Smooth muscle cell (in vitro differentiated cells): ENCODE data around the gene SMIM12. TPM values are rescaled to one million over a fixed set of nuclear protein-coding genes. Genes with fewer than 3 reads are reported as not detected.

ENCODE experiments used
- DNase-seq: peaks from one replicate; lab custom pipeline; 2025; ENCODE audit not compliant: unreplicated experiment; lab: John Stamatoyannopoulos, UW
- H2AFZ ChIP-seq: fragments of 200-600 bp; sonication (generic); 2 replicates; pipeline ENCODE4 v1.6.0; 2016; ENCODE audit warnings: antibody characterized with exemption, low read depth, mild to moderate bottlenecking
- H3F3A ChIP-seq: fragments of 200-600 bp; sonication (generic); 2 replicates; pipeline ENCODE4 v1.6.0; 2017; ENCODE audit warnings: antibody characterized with exemption, low read depth
- H3K27ac ChIP-seq: fragments of 200-600 bp; sonication (generic); 2 replicates; pipeline ENCODE4 v1.5.1; 2016; ENCODE audit warnings: low read depth, mild to moderate bottlenecking
- H3K27me3 ChIP-seq: fragments of 200-600 bp; sonication (generic); 2 replicates; pipeline ENCODE4 v1.6.1; 2016; ENCODE audit warnings: low read depth, mild to moderate bottlenecking
- H3K36me3 ChIP-seq: fragments of 200-600 bp; sonication (generic); 2 replicates; pipeline ENCODE4 v1.5.1; 2016; ENCODE audit warnings: low read depth
- H3K4me1 ChIP-seq: fragments of 200-600 bp; sonication (generic); 2 replicates; pipeline ENCODE4 v1.5.1; 2016; ENCODE audit warnings: low read depth
- H3K4me2 ChIP-seq: fragments of 200-600 bp; sonication (generic); 2 replicates; pipeline ENCODE4 v1.6.0; 2016; ENCODE audit warnings: mild to moderate bottlenecking
- H3K4me3 ChIP-seq: fragments of 200-600 bp; sonication (generic); 2 replicates; pipeline ENCODE4 v1.5.1; 2016; ENCODE audit warnings: mild to moderate bottlenecking
- H3K79me2 ChIP-seq: fragments of 200-600 bp; sonication (generic); 2 replicates; pipeline ENCODE4 v1.6.0; 2016; ENCODE audit warnings: low read depth, mild to moderate bottlenecking
- H3K9ac ChIP-seq: fragments of 200-600 bp; sonication (generic); 2 replicates; pipeline ENCODE4 v1.6.0; 2016; ENCODE audit warnings: low read depth
- H3K9me3 ChIP-seq: fragments of 200-600 bp; sonication (generic); replicated peaks from 2 replicates; pipeline ENCODE4 v1.5.1; 2016; ENCODE audit warnings: low read depth
- H4K20me1 ChIP-seq: fragments of 200-600 bp; sonication (generic); 2 replicates; pipeline ENCODE4 v1.6.0; 2016; ENCODE audit warnings: low read depth
- WGBS: methylation state at CpG from one replicate; pipeline ENCODE4 v1.1.7; 2016; ENCODE audit warnings: low lambda C conversion rate; 5-methylcytosine and 5-hydroxymethylcytosine counted together
- polyA plus RNA-seq: library from polyadenylated mRNA; unstranded; fragments of >200 nt; fragmentation: Nextera tagmentation; extraction: Ambion mirVana; gene quantifications from 2 replicates; pipeline ENCODE4 v1.2.1, GENCODE V29; 2016
- total RNA-seq: library from RNA; depleted of rRNA; stranded (reverse); fragments of >200 nt; gene quantifications from 2 replicates; pipeline ENCODE4 v1.2.3, GENCODE V29; 2014
- TF ChIP-seq, protein P1 (sequence below): fragments of 200-600 bp; sonication (generic); IDR thresholded peaks from 2 replicates; pipeline ENCODE4 v1.5.1; 2017; ENCODE audit warnings: borderline replicate concordance, mild to moderate bottlenecking, antibody characterized with exemption; ENCODE audit not compliant: insufficient read depth, poor library complexity, severe bottlenecking

The SMIM12 gene
- total and polyA plus RNA-seq, 2 experiments from 2014 or later, result 17.6 to 44.8 TPM

DNA sequence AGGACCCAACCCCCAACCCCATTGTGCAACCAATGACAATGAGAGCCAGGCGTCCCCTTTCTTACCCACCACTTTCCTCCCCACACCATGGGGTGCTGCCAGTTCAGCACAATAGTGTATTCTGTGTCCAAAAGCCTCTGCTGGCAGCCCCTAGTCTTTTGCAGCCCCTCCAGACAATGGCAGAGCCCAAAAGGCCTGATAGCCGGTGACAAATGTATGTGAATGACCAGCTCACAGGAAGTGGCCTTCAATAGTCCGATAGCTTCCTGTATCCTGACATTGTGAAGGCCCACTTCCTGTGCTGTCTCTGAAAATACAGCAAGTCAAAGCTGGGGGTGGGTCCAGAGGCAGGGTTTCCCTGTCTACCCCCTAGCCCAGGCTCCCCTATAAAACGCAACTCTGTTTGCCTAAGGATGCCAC, 16.6 kb downstream of the SMIM12 start:
- Histone ChIP-seq H3K9me3 (no peaks in the 10 kb centered on the region), H4K20me1 (peaks cover 90% of the 10 kb centered on the region), H3K4me3 (no peak overlapping the region), H3K27ac (no peak overlapping the region), H3F3A (no peaks in the 10 kb centered on the region), H3K79me2 (no peaks in the 10 kb centered on the region), H3K9ac (no peak overlapping the region), H3K4me1 (peaks cover 6% of the 10 kb centered on the region), H3K4me2 (no peak overlapping the region), H2AFZ (no peak overlapping the region), H3K36me3 (no peaks in the 10 kb centered on the region), H3K27me3 (no peaks in the 10 kb centered on the region)
- 91% methylated on average over 4 of the region's 4 CpGs for WGBS
- TF ChIP-seq, protein P1, sequence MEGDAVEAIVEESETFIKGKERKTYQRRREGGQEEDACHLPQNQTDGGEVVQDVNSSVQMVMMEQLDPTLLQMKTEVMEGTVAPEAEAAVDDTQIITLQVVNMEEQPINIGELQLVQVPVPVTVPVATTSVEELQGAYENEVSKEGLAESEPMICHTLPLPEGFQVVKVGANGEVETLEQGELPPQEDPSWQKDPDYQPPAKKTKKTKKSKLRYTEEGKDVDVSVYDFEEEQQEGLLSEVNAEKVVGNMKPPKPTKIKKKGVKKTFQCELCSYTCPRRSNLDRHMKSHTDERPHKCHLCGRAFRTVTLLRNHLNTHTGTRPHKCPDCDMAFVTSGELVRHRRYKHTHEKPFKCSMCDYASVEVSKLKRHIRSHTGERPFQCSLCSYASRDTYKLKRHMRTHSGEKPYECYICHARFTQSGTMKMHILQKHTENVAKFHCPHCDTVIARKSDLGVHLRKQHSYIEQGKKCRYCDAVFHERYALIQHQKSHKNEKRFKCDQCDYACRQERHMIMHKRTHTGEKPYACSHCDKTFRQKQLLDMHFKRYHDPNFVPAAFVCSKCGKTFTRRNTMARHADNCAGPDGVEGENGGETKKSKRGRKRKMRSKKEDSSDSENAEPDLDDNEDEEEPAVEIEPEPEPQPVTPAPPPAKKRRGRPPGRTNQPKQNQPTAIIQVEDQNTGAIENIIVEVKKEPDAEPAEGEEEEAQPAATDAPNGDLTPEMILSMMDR, result no peak
- DNase-seq, result no peak

DNA sequence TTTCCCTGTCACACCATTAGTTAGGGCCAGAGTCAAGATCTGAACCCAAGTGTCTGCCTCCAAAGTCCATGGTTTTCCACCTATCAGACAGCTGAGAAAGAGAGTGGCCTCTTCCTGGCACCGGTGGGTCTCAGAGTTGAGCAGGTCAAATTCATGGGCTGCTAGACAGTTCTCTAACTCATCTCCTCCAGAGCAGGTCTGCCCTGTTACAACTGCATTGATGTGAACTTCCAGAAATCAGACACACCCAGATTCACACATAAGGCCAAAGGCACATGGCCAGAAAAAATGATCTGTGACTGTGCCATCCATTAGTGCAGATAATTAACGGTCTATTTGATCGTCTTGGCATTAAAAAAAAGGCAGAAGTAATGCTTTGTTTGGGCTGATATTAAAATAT, 17.5 kb downstream of the SMIM12 start:
- H3K4me1 ChIP-seq, result peaks cover 6% of the 10 kb centered on the region
- H3K79me2 ChIP-seq, result no peaks in the 10 kb centered on the region
- H2AFZ ChIP-seq, result no peak overlapping the region
- H3K4me2 ChIP-seq, result no peak overlapping the region
- H3K36me3 ChIP-seq, result no peaks in the 10 kb centered on the region
- no peak overlapping the region for H3K4me3 ChIP-seq
- no peak overlapping the region for H3K9ac ChIP-seq
- no peak for DNase-seq
- H3F3A ChIP-seq, result no peaks in the 10 kb centered on the region
- H3K9me3 ChIP-seq, result no peaks in the 10 kb centered on the region
- TF ChIP-seq, protein P1, result no peak
- WGBS, result 91% methylated on average over 3 of the region's 3 CpGs
- H4K20me1 ChIP-seq, result peaks cover 84% of the 10 kb centered on the region
- H3K27ac ChIP-seq, result no peak overlapping the region
- no peaks in the 10 kb centered on the region for H3K27me3 ChIP-seq

GRCh38 chr1:34840426-34840825, 19.1 kb downstream of the SMIM12 start:
- Histone ChIP-seq H3K27ac (no peak overlapping the region), H3K4me1 (peaks cover 6% of the 10 kb centered on the region), H3K4me3 (no peak overlapping the region), H3K9me3 (no peaks in the 10 kb centered on the region), H3K79me2 (no peaks in the 10 kb centered on the region), H2AFZ (no peak overlapping the region), H4K20me1 (peaks cover 72% of the 10 kb centered on the region), H3K9ac (no peak overlapping the region), H3F3A (no peaks in the 10 kb centered on the region), H3K27me3 (no peaks in the 10 kb centered on the region), H3K36me3 (no peaks in the 10 kb centered on the region), H3K4me2 (no peak overlapping the region)
- WGBS, result 95% methylated on average over 3 of the region's 3 CpGs
- DNase-seq, result no peak
- TF ChIP-seq, protein P1, result no peak

- no peaks in the 10 kb centered on the region for H3F3A ChIP-seq
- 90% methylated on average over 14 of the region's 14 CpGs for WGBS
- H3K36me3 ChIP-seq, result no peaks in the 10 kb centered on the region
- no peaks in the 10 kb centered on the region for H3K79me2 ChIP-seq
- no peaks in the 10 kb centered on the region for H3K27me3 ChIP-seq
- H3K4me3 ChIP-seq, result no peak overlapping the region
- H2AFZ ChIP-seq, result no peak overlapping the region
- no peak for DNase-seq
- H3K9ac ChIP-seq, result no peak overlapping the region
- H3K4me2 ChIP-seq, result no peak overlapping the region
- peaks cover 6% of the 10 kb centered on the region for H3K4me1 ChIP-seq
- no peaks in the 10 kb centered on the region for H3K9me3 ChIP-seq
- H3K27ac ChIP-seq, result no peak overlapping the region
- peaks cover 65% of the 10 kb centered on the region for H4K20me1 ChIP-seq
- TF ChIP-seq, protein P1, result no peak
Measured at GRCh38 chr1:34839526-34840305, 19.8 kb downstream of the SMIM12 start.
